Measurements from ENCODE around the gene GRIK2. TPM values are rescaled to one million over a fixed set of nuclear protein-coding genes. Genes with fewer than 3 reads are reported as not detected.

Gene GRIK2
- total RNA-seq, 1 experiment from 2014 or later = 0.61 TPM

DNA sequence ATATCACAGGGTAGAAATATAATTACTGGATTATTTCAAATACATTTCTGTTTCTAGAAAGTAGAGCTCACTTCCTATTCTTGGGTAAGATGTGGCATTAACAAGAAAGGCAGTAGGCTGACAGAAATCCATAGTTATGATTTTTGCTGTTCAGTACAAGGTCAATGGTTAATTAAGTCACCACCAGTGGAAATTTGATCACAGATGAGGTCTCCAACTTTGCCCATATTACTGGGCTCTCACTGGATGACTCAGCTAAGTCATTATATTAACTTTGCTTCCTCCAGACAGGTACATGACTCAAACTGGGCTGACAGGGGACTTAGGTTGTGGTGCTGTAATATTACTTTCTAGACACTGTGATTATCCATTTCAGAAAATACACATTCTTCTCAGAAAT lies 212.4 kb downstream of the GRIK2 start:
- TF ChIP-seq, protein P1, sequence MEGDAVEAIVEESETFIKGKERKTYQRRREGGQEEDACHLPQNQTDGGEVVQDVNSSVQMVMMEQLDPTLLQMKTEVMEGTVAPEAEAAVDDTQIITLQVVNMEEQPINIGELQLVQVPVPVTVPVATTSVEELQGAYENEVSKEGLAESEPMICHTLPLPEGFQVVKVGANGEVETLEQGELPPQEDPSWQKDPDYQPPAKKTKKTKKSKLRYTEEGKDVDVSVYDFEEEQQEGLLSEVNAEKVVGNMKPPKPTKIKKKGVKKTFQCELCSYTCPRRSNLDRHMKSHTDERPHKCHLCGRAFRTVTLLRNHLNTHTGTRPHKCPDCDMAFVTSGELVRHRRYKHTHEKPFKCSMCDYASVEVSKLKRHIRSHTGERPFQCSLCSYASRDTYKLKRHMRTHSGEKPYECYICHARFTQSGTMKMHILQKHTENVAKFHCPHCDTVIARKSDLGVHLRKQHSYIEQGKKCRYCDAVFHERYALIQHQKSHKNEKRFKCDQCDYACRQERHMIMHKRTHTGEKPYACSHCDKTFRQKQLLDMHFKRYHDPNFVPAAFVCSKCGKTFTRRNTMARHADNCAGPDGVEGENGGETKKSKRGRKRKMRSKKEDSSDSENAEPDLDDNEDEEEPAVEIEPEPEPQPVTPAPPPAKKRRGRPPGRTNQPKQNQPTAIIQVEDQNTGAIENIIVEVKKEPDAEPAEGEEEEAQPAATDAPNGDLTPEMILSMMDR (conservative IDR thresholded peaks at IDR 0.05) = no peak
- no peak for TF ChIP-seq EZH2 (IDR thresholded peaks at IDR 0.05; ENCODE audit: low read depth)
- Histone ChIP-seq H3K4me3 (no peak overlapping the region), H3K27me3 (ENCODE audit: insufficient read depth, low read depth) (no peaks in the 10 kb centered on the region), H4K20me1 (ENCODE audit: insufficient read depth) (no peaks in the 10 kb centered on the region), H3K36me3 (ENCODE audit: low read depth) (no peaks in the 10 kb centered on the region), H2AFZ (no peak overlapping the region), H3K9me3 (ENCODE audit: insufficient read depth, low read depth) (no peaks in the 10 kb centered on the region), H3K4me1 (replicated peaks; ENCODE audit: insufficient read depth) (peaks cover 3% of the 10 kb centered on the region; the same call in 1 of the 2 replicates), H3K79me2 (ENCODE audit: low read depth) (no peaks in the 10 kb centered on the region), H3K9me2 (ENCODE audit: insufficient read depth) (no peaks in the 10 kb centered on the region), H3F3A (ENCODE audit: insufficient read depth, low read depth) (no peaks in the 10 kb centered on the region), H3K27ac (peak overlapping the region; percentile 6; the same call in 1 of the 2 replicates), H3K4me2 (no peak overlapping the region)
- intact Hi-C loops (cut with micrococcal nuclease; ENCODE audit: unreplicated experiment) = no loop called here
- BruUV-seq (replicated peaks) = no TSS peak
- POLR2A ChIA-PET (ENCODE audit: unreplicated experiment) = no interaction called here
- peak; percentile 6 to 68 for DNase-seq
- CTCF ChIA-PET = no interaction called here

DNA sequence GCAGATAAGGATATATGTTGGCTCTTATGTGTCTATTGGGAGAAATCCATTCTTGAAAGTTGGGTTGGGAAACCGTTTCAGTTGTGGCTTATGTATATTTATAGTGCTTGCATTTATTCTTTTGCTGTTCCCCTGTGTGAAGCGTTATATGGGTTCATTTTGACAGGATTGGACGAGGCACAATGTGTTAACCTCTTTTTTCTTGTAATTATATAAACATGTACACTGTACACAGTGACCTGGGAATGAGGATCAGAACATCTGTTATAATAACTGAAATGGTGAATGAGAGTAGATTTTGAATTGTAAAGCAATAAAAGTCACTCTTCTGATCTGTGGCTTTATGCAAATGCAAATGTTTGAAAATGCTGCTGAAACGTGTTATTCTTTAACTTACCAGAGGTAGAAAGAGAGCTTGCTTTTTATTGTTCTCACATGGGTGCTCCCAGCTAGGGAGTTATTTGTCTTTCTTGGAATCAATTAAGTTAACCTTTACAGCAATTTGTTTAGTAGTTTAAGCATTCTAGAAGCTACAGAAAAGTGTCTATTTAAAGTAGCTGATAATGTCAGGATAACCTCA lies 213.7 kb downstream of the GRIK2 start:
- H3K27me3 ChIP-seq (ENCODE audit: insufficient read depth, low read depth) = no peaks in the 10 kb centered on the region
- H3K79me2 ChIP-seq (ENCODE audit: low read depth) = no peaks in the 10 kb centered on the region
- ChIA-PET POLR2A (ENCODE audit: unreplicated experiment) (no interaction called here), CTCF (no interaction called here)
- intact Hi-C loops (cut with micrococcal nuclease; ENCODE audit: unreplicated experiment) = no loop called here
- no peak overlapping the region for H2AFZ ChIP-seq
- BruUV-seq (replicated peaks) = no TSS peak
- peaks cover 3% of the 10 kb centered on the region; the same call in 1 of the 2 replicates for H3K4me1 ChIP-seq (replicated peaks; ENCODE audit: insufficient read depth)
- TF ChIP-seq, protein P1 (conservative IDR thresholded peaks at IDR 0.05) = no peak
- no peak for TF ChIP-seq EZH2 (IDR thresholded peaks at IDR 0.05; ENCODE audit: low read depth)
- H3K4me2 ChIP-seq = no peak overlapping the region
- H3F3A ChIP-seq (ENCODE audit: insufficient read depth, low read depth) = no peaks in the 10 kb centered on the region
- H3K9me3 ChIP-seq (ENCODE audit: insufficient read depth, low read depth) = no peaks in the 10 kb centered on the region
- no peaks in the 10 kb centered on the region for H3K36me3 ChIP-seq (ENCODE audit: low read depth)
- no peaks in the 10 kb centered on the region for H3K9me2 ChIP-seq (ENCODE audit: insufficient read depth)
- H3K4me3 ChIP-seq = no peak overlapping the region
- H4K20me1 ChIP-seq (ENCODE audit: insufficient read depth) = no peaks in the 10 kb centered on the region
- no peak overlapping the region for H3K27ac ChIP-seq
- no peak for DNase-seq

DNA sequence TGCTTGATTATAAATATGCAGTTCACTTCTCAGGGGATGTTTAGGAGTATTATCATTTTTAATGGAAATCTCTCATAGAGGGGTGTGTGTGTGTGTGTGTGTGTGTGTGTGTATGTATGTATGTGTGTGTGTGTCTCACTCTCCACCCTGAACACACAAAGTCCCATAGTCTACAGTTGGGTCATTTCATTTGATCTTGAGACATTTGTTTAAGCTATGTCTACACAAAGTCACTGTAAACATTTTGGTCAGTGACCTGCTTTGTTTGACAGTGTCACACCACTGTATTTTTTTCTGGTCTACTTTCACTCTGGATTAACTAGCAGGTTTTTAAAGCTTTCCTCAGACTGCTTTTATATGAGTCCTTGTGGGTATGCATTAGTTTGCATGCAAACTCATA lies 215.2 kb downstream of the GRIK2 start:
- Histone ChIP-seq H3K4me2 (no peak overlapping the region), H3K9me3 (ENCODE audit: insufficient read depth, low read depth) (no peaks in the 10 kb centered on the region), H3K9me2 (ENCODE audit: insufficient read depth) (no peaks in the 10 kb centered on the region), H2AFZ (no peak overlapping the region), H3K4me3 (no peak overlapping the region), H3F3A (ENCODE audit: insufficient read depth, low read depth) (no peaks in the 10 kb centered on the region), H3K4me1 (replicated peaks; ENCODE audit: insufficient read depth) (peaks cover 3% of the 10 kb centered on the region; the same call in 1 of the 2 replicates), H3K79me2 (ENCODE audit: low read depth) (no peaks in the 10 kb centered on the region), H3K27ac (no peak overlapping the region), H4K20me1 (ENCODE audit: insufficient read depth) (no peaks in the 10 kb centered on the region), H3K36me3 (ENCODE audit: low read depth) (no peaks in the 10 kb centered on the region), H3K27me3 (ENCODE audit: insufficient read depth, low read depth) (no peaks in the 10 kb centered on the region)
- no peak for DNase-seq
- no TSS peak for BruUV-seq (replicated peaks)
- ChIA-PET CTCF (no interaction called here), POLR2A (ENCODE audit: unreplicated experiment) (no interaction called here)
- TF ChIP-seq, protein P1 (conservative IDR thresholded peaks at IDR 0.05) = no peak
- TF ChIP-seq EZH2 (IDR thresholded peaks at IDR 0.05; ENCODE audit: low read depth) = no peak
- intact Hi-C loops (cut with micrococcal nuclease; ENCODE audit: unreplicated experiment) = no loop called here

All from PC-9 (cell line).